ENCODE results near the gene OSBPL9. TPM values are rescaled to one million over a fixed set of nuclear protein-coding genes. Genes with fewer than 3 reads are reported as not detected.
"Not testable (repeated sequence)": the region's sequence is repeated elsewhere in the genome, so short reads cannot be mapped to it uniquely, and the experiment has no call there.

OSBPL9 gene
- total RNA-seq, 3 donors from 2014 or later, result 44.2 to 51.5 (median 50.7) TPM

DNA sequence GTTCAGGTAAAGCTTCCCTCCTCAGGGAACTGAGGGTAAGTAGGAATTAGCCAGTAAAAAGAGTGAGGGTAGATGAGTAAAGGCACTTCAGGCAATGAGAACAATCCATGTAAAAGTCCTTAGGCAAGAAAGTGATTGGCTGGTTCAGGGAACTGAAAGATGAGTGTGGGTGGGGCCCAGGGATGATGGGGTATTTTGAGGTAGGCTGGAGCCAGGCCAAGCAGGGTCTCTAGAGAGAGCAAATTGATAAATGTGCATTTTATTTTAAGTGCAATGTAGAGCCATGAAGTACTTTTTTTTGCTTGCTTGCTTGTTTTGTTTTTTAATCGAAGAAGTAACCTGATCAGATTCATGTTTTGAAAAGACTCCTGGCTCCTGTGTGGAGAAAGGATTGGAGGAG is 26.5 kb downstream of the OSBPL9 start:
- DNase-seq, result no peak
- peaks cover 10% of the 10 kb centered on the region for H3K4me1 ChIP-seq (ENCODE audit: low read depth)
- no peaks in the 10 kb centered on the region for H3K9me3 ChIP-seq
- no peaks in the 10 kb centered on the region for H3K36me3 ChIP-seq (ENCODE audit: low read depth)
- intact Hi-C loops (cut with DNase I, micrococcal nuclease), result no loop called here
- TF ChIP-seq, protein P1, sequence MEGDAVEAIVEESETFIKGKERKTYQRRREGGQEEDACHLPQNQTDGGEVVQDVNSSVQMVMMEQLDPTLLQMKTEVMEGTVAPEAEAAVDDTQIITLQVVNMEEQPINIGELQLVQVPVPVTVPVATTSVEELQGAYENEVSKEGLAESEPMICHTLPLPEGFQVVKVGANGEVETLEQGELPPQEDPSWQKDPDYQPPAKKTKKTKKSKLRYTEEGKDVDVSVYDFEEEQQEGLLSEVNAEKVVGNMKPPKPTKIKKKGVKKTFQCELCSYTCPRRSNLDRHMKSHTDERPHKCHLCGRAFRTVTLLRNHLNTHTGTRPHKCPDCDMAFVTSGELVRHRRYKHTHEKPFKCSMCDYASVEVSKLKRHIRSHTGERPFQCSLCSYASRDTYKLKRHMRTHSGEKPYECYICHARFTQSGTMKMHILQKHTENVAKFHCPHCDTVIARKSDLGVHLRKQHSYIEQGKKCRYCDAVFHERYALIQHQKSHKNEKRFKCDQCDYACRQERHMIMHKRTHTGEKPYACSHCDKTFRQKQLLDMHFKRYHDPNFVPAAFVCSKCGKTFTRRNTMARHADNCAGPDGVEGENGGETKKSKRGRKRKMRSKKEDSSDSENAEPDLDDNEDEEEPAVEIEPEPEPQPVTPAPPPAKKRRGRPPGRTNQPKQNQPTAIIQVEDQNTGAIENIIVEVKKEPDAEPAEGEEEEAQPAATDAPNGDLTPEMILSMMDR (IDR thresholded peaks at IDR 0.05), result no peak
- no peak overlapping the region for H3K4me3 ChIP-seq
- no peak for ATAC-seq

DNA sequence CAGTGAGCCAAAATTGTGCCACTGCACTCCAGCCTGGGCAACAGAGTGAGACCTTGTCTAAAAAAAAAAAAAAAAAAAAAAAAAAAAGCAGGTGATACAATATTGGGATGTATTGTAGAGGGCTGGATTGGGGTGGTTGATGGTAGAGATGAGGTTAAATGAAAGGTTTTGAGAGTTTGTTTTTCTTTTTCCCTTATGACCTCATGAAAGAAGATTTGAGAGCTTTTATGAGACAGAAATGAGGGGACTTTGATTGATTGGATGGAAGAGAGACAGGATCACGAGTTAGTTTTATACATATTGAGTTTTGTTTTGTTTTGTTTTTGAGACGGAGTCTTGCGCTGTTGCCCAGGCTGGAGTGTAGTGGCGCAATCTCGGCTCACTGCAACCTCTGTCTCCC is 27.1 kb downstream of the OSBPL9 start:
- intact Hi-C loops (cut with DNase I, micrococcal nuclease), result no loop called here
- no peak for ATAC-seq
- TF ChIP-seq, protein P1 (IDR thresholded peaks at IDR 0.05), result no peak
- no peaks in the 10 kb centered on the region for H3K9me3 ChIP-seq
- H3K4me3 ChIP-seq, result no peak overlapping the region
- DNase-seq, result no peak
- H3K4me1 ChIP-seq (ENCODE audit: low read depth), result peaks cover 11% of the 10 kb centered on the region
- H3K36me3 ChIP-seq (ENCODE audit: low read depth), result no peaks in the 10 kb centered on the region

DNA sequence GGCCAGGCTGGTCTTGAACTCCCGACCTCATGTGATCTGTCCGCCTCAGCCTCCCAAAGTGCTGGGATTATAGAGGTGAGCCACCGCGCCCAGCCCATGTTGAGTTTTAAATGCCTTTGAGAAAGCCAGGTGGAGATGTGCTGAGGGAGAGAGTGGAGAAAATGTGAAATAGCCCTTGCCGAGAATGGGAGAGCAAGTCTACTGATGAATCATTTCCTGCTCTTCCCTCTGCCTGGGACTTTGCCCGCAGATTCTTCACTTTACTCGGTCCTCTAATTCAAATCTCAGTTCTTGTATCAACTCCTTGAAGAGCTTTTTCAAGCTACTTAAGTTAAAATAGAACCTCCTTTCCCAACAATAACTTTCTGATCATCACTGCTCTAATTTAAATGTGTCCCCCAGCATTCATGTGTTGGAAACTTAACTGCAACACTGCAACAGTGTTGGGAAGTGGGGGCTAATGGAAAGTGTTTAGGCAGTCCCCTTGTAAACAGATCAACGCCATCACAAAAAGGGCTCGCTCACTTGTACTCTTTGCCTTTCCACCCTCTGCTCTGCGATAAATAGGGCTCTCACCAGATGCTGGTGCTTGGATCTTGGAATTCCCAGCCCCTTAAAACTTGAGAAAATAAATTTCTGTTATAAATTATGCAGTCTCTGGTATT is 27.8 kb downstream of the OSBPL9 start:
- Histone ChIP-seq H3K4me1 (ENCODE audit: low read depth) (peaks cover 15% of the 10 kb centered on the region), H3K36me3 (ENCODE audit: low read depth) (no peaks in the 10 kb centered on the region), H3K4me3 (no peak overlapping the region), H3K9me3 (no peaks in the 10 kb centered on the region)
- intact Hi-C loops (cut with DNase I, micrococcal nuclease), result no loop called here
- ATAC-seq, result peak; percentile 51
- TF ChIP-seq, protein P1 (IDR thresholded peaks at IDR 0.05), result no peak
- DNase-seq, result no peak

DNA sequence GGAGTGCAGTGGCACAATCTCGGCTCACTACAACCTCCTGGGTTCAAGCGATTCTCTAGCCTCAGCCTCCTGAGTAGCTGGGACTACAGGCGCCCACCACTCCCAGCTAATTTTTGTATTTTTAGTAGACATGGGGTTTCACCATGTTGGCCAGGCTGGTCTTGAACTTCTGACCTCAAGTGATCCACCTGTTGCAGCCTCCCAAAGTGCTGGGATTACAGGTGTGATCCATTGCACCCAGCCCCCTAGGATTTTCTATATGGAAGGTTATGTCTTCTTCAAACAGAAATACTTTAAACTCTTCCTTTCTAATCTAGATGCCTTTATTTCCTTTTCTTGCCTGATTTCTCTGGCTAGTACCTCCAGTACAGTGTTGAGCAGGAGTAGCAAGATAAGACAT is 29.7 kb downstream of the OSBPL9 start:
- H3K4me3 ChIP-seq; ATAC-seq; H3K36me3 ChIP-seq (ENCODE audit: low read depth); intact Hi-C loops (cut with DNase I, micrococcal nuclease); H3K9me3 ChIP-seq; DNase-seq: not testable (repeated sequence)
- H3K4me1 ChIP-seq (ENCODE audit: low read depth), result peaks cover 21% of the 10 kb centered on the region

DNA sequence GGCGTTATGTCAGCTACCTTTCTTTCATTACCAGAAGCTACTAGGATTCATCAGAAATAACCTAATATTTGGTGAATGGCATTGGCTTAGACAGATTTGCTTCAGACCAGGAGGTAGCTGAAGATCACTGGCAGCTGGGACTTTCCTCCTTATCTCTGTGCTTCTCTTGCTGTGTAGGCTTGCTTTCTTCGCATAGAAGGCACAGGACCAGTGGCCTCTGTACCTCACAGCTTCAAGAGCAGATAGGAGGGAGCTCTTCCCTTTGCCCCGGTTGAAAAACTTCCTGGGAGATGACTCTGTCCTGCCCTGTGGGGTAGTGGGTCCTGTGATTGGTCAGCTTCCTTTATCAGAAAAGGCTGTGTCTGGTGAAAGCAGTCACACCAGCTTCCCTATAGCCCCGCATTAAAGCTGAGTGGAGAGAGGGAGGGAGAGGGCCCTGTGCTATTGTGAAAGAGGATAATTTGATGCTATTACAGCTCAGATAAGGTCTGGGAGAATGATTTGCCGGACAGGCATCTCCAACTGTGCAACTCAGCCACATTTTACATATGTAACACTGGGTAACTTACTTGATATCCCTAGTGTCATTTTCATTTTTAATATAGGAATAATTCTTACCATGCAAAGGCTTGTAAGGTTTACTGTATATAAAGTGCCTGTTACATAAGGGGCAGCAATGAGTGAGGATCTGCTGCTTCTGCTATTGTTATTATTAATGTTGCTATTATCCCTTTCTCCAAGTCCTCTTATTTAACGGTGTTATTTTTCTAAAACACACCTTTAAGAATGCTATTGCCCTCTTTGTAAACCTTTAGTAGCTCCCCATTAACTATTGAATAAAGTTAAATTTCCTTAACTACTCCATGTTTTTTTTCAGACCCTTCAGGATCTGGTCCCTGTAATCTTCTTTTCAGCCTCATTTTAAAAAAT is 31.6 kb downstream of the OSBPL9 start:
- DNase-seq (peak in 2 of 3 donors; percentile 33 to 57), ATAC-seq (peak; percentile 98)
- Histone ChIP-seq H3K4me1 (ENCODE audit: low read depth) (peaks cover 21% of the 10 kb centered on the region), H3K9me3 (no peaks in the 10 kb centered on the region), H3K4me3 (no peak overlapping the region), H3K36me3 (ENCODE audit: low read depth) (no peaks in the 10 kb centered on the region)
- intact Hi-C loops (cut with DNase I, micrococcal nuclease), result no loop called here
- TF ChIP-seq, protein P1 (IDR thresholded peaks at IDR 0.05), result no peak

DNA sequence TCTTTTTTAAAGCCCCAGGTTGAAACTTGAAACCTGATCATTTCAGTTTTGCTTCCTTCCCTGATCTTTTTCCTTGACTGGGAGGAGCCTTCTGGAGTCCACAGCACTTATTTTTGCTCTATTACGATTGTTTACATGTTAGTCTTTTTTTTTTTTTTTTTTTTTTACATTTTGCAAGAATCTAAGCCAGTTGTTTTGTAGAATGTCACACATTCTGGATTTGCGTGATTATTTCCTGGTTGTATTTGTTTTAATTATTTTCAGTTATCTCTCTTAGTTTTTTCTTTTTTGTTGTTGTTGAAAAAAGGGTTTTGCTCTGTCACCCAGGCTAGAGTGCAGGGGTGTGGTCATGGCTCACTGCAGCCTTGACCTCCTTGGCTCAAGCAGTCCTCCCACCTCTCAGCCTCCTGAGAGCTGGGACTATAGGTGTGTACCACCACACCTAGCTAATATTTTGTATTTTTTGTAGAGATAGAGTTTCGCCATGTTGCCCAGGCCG is 32.8 kb downstream of the OSBPL9 start:
- no peaks in the 10 kb centered on the region for H3K36me3 ChIP-seq (ENCODE audit: low read depth)
- H3K4me1 ChIP-seq (ENCODE audit: low read depth), result peaks cover 21% of the 10 kb centered on the region
- intact Hi-C loops (cut with DNase I, micrococcal nuclease), result no loop called here
- H3K4me3 ChIP-seq, result no peak overlapping the region
- DNase-seq (no peak), ATAC-seq (no peak)
- TF ChIP-seq, protein P1 (IDR thresholded peaks at IDR 0.05), result no peak
- H3K9me3 ChIP-seq, result no peaks in the 10 kb centered on the region
